ENCODE measurements around the gene CEP85L.

CEP85L gene

DNA sequence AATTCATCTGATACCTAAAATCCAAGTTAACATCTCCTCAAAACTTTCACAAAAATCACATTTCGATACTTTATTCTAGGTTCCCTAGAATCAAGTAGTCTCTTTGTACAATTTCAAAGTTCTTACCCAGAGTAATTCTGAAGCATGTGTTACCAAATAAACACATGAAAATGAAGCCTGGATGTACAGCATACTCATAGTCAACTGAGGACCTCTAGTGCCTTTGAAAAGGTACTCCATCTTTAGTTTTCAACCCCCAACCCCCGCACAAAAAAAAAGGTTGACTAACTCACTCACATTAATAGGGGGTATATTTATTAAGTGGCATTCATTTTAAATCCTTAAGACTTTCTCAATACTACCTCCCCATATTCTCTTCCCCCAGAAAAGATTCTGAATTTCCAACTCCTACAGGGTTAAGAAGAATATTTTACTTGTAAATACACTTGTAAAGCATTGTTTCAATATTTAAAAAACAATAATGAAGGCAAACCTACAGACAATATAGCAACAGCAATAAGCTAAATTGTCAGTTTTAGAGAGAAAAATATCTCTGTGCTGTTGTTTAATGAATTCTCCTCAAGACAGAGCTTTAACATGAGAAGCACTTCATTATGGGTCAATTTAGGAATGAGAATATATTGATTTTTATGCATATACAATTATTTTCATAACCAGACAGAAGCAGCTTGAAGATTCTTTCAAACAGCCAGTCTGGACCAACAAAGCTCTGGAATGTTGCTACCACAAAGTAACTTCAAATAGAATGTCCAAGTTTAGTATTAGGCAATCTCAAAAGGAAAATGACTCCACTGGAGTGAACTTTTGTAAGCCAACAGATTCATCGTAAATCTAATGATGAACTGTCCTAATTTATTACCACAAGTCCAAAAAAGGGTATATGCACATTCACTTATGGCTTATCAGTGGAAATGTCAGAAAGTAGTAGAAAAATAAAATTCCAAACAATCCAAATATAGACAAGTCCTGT lies 100.0 kb downstream of the CEP85L start:
- Histone ChIP-seq H3K4me1 (ENCODE audit: control insufficient read depth in 1 of 2, insufficient read depth in 2 of 2, low read length in 2 of 2) (peaks cover 5 to 16% of the 10 kb centered on the region in 2 donors), H3K27me3 (ENCODE audit: low read depth, low read length) (no peaks in the 10 kb centered on the region), H3K36me3 (ENCODE audit: control insufficient read depth in 1 of 2, insufficient read depth in 2 of 2, low read length in 2 of 2) (no peaks in the 10 kb centered on the region), H3K27ac (ENCODE audit: low read length) (peak overlapping the region; percentile 57), H3K9me3 (ENCODE audit: control insufficient read depth in 1 of 2, low read length in 2 of 2) (no peaks in the 10 kb centered on the region), H3K4me3 (ENCODE audit: low read depth in 1 of 2, low read length in 2 of 2) (peak overlapping the region; percentile 41 to 47)

DNA sequence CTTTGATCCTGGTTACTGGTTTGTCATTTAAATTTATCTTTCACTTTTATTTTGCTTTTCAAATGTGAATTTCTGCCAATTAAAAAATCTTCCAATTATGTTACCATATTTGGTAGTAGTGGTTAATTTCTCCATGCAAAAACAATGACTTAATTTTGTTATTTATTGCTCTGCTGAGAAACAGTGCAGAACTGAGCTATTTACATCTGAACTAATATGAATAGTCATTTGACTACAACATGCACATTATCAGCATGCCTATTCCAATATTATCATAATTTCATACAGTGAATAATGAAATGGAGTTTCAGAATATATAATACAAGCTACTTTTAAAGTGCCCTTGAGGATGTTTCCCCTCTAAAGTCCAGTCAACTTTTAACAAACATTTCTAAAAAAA lies 102.8 kb downstream of the CEP85L start:
- Histone ChIP-seq H3K4me3 (ENCODE audit: low read depth in 1 of 2, low read length in 2 of 2) (peak overlapping the region; percentile 60 to 67), H3K27me3 (ENCODE audit: low read depth, low read length) (no peaks in the 10 kb centered on the region), H3K4me1 (ENCODE audit: control insufficient read depth in 1 of 2, insufficient read depth in 2 of 2, low read length in 2 of 2) (peaks cover 5 to 16% of the 10 kb centered on the region in 2 donors), H3K9me3 (ENCODE audit: control insufficient read depth in 1 of 2, low read length in 2 of 2) (no peaks in the 10 kb centered on the region), H3K27ac (ENCODE audit: low read length) (peak overlapping the region; percentile 72), H3K36me3 (ENCODE audit: control insufficient read depth in 1 of 2, insufficient read depth in 2 of 2, low read length in 2 of 2) (no peaks in the 10 kb centered on the region)

DNA sequence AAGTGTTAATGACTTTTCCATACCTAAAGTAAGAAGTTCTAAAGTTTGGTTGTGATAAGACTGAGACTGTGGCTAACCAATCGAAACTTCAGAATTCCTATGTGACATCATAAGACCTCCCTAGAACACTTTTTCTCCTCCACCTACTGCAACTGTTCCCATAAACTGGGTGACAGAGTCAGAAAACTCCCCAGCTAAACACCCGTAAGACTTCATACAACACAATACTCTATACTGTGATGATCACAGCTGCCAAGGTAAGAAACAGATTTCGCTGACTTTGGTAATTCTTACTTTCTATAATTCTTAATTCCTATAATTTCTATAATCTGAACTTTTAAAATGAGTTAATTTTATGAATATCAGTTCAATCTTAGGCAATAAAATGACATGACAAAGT lies 103.3 kb downstream of the CEP85L start, which contains the start of gene PLN:
Gene PLN, plus strand, starts transcription at position 161 of the 400 bp plus-strand sequence. CDS start 10,626 bp downstream, outside the sequence.
- peak within 1 kb of the TSS; percentile 72 for H3K27ac ChIP-seq (ENCODE audit: low read length)
- no peaks in the 10 kb centered on the region for H3K36me3 ChIP-seq (ENCODE audit: control insufficient read depth in 1 of 2, insufficient read depth in 2 of 2, low read length in 2 of 2)
- no peaks in the 10 kb centered on the region for H3K9me3 ChIP-seq (ENCODE audit: control insufficient read depth in 1 of 2, low read length in 2 of 2)
- H3K27me3 ChIP-seq (ENCODE audit: low read depth, low read length): no peaks in the 10 kb centered on the region
- peaks cover 5 to 14% of the 10 kb centered on the region in 2 donors for H3K4me1 ChIP-seq (ENCODE audit: control insufficient read depth in 1 of 2, insufficient read depth in 2 of 2, low read length in 2 of 2)
- H3K4me3 ChIP-seq (ENCODE audit: low read depth in 1 of 2, low read length in 2 of 2): peak within 1 kb of the TSS; percentile 60 to 67

DNA sequence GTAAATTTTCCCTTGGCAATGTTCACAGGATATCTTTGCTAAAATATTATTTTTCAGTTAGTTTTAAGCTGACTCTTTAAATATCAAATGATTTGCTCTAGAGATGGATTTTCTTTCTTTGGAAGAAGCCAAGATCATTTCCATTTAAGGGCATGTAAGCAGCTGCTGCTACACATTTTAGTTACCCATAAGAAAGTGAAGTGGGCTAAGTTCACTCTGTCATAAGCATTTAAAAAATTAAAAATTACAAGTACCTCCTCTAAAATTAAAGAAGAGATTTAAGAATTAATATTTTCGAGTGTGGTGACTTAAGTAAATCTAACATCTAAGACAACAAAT lies 104.5 kb downstream of the CEP85L start:
- peaks cover 1 to 5% of the 10 kb centered on the region in 2 donors for H3K4me1 ChIP-seq (ENCODE audit: control insufficient read depth in 1 of 2, insufficient read depth in 2 of 2, low read length in 2 of 2)
- H3K36me3 ChIP-seq (ENCODE audit: control insufficient read depth in 1 of 2, insufficient read depth in 2 of 2, low read length in 2 of 2): no peaks in the 10 kb centered on the region
- H3K9me3 ChIP-seq (ENCODE audit: control insufficient read depth in 1 of 2, low read length in 2 of 2): no peaks in the 10 kb centered on the region
- H3K27me3 ChIP-seq (ENCODE audit: low read depth, low read length): no peaks in the 10 kb centered on the region
- H3K27ac ChIP-seq (ENCODE audit: low read length): peak overlapping the region; percentile 72
- peak overlapping the region in 1 of 2 donors; percentile 47 for H3K4me3 ChIP-seq (ENCODE audit: low read depth in 1 of 2, low read length in 2 of 2)

DNA sequence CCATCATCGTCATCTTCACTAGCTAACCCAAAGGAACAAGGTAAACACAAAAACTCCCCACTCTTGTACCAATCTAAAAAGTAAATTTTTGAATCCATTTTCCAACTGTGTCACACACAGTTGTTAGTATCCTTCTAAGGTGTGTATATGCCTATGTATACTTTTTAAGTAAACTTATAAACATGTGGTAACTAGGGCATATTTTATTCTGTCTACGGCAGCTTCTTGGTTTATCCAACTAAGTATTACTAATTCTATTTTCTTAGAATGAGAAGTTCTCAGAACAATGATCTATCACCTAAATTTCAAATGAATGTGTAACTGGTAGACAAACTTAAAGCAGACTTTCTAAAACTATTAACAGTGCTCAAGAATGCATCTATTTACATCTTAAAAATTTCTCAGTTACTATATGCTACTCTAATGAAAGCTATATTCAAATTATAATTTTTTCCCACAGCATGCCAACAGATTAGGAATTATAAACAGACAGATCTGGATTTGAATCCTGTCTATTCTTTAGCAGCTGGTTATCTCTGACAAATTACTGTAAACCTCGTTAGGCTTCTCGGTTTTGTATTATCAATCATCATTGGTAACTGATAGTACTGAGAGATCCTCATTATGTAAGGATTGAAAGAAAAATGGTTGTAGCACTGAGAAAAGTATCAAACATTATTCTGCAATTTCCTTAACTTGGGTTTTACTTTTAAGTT lies 105.1 kb downstream of the CEP85L start:
- no peaks in the 10 kb centered on the region for H3K4me1 ChIP-seq (ENCODE audit: control insufficient read depth in 1 of 2, insufficient read depth in 2 of 2, low read length in 2 of 2)
- H3K36me3 ChIP-seq (ENCODE audit: control insufficient read depth in 1 of 2, insufficient read depth in 2 of 2, low read length in 2 of 2): no peaks in the 10 kb centered on the region
- H3K27me3 ChIP-seq (ENCODE audit: low read depth, low read length): no peaks in the 10 kb centered on the region
- peak overlapping the region in 1 of 2 donors; percentile 24 for H3K4me3 ChIP-seq (ENCODE audit: low read depth in 1 of 2, low read length in 2 of 2)
- H3K27ac ChIP-seq (ENCODE audit: low read length): peak overlapping the region; percentile 72
- no peaks in the 10 kb centered on the region for H3K9me3 ChIP-seq (ENCODE audit: control insufficient read depth in 1 of 2, low read length in 2 of 2)

DNA sequence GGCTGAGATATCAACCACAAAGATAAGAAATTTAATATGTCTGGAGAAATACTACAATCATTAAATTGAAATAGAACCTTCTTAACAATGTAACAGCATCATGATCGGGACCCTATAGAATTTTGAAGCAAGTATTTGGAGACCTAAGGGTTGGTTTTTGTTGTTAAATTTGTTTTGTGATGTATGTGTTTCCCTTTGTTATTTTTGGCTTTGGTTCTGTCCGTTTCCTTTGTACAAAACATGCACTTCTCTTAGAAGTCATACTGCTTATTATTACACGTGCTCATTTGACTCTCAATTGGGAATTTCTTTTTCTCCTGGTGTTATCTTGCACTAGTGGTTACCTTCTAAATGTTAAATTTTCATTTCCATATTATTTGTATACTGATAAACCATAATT lies 107.3 kb downstream of the CEP85L start:
- Histone ChIP-seq H3K9me3 (ENCODE audit: control insufficient read depth in 1 of 2, low read length in 2 of 2) (no peaks in the 10 kb centered on the region), H3K27me3 (ENCODE audit: low read depth, low read length) (no peaks in the 10 kb centered on the region), H3K36me3 (ENCODE audit: control insufficient read depth in 1 of 2, insufficient read depth in 2 of 2, low read length in 2 of 2) (no peaks in the 10 kb centered on the region), H3K27ac (ENCODE audit: low read length) (no peak overlapping the region), H3K4me1 (ENCODE audit: control insufficient read depth in 1 of 2, insufficient read depth in 2 of 2, low read length in 2 of 2) (no peaks in the 10 kb centered on the region), H3K4me3 (ENCODE audit: low read depth in 1 of 2, low read length in 2 of 2) (no peak overlapping the region)

DNA sequence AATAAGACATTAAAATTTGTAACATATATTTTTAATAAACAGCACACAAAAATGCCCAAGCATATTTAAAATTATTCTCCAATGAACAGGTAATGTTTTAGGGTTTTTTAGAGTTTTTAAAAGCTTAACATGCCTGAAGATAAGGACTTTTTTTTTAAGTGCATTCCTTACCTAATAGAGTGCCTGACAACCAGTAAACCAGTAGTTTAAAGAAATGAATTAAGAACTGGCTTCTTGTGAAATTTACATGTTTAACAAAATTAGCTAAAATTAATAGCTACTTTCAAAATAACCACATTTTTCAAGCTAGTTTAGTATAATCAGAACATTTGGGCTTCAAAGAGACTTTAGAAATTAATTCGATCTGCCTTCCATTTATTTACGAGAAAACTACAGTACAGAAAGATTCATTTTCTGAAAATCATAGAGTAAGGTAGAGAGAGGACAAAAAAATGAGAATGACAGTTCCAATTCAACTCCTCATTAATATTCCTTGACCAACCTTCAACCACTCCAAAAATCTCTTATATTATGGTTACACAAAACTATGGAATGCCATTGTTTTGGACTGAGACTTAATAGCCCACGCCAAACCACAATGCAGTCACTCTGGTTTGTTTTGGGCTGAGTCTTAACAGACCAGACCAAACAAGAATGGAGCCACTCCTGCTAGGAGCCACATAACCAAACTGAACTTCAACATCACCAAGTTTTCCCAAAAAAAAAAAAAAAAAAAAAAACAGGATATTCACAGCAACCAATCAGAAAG lies 109.0 kb downstream of the CEP85L start:
- H3K27me3 ChIP-seq (ENCODE audit: low read depth, low read length): no peaks in the 10 kb centered on the region
- no peaks in the 10 kb centered on the region for H3K9me3 ChIP-seq (ENCODE audit: control insufficient read depth in 1 of 2, low read length in 2 of 2)
- no peaks in the 10 kb centered on the region for H3K36me3 ChIP-seq (ENCODE audit: control insufficient read depth in 1 of 2, insufficient read depth in 2 of 2, low read length in 2 of 2)
- H3K4me1 ChIP-seq (ENCODE audit: control insufficient read depth in 1 of 2, insufficient read depth in 2 of 2, low read length in 2 of 2): peaks cover 0 to 1% of the 10 kb centered on the region in 2 donors
- H3K27ac ChIP-seq (ENCODE audit: low read length): no peak overlapping the region
- H3K4me3 ChIP-seq (ENCODE audit: low read depth in 1 of 2, low read length in 2 of 2): no peak overlapping the region

DNA sequence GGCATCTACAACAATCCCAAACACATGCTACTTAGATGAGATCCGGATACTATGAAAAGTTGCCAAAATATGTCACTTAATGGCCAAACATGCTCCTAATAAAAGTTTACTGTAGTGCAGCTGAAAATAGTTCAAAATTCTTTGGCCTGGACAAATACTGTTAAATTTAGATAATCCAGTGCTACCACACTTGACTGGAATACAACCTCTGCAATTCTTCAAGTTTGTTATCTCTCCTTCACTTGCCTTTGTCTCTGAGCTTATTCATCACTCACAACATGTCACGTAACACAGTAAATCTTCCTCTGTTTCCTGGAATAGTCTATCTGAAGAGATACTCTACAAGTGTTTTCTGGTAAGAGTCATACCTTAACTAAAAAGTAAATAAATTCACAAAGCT lies 113.8 kb downstream of the CEP85L start:
- H3K27ac ChIP-seq (ENCODE audit: low read length): no peak overlapping the region
- H3K9me3 ChIP-seq (ENCODE audit: control insufficient read depth in 1 of 2, low read length in 2 of 2): no peaks in the 10 kb centered on the region
- peaks cover 0 to 16% of the 10 kb centered on the region in 2 donors for H3K4me1 ChIP-seq (ENCODE audit: control insufficient read depth in 1 of 2, insufficient read depth in 2 of 2, low read length in 2 of 2)
- no peak overlapping the region for H3K4me3 ChIP-seq (ENCODE audit: low read depth in 1 of 2, low read length in 2 of 2)
- H3K36me3 ChIP-seq (ENCODE audit: control insufficient read depth in 1 of 2, insufficient read depth in 2 of 2, low read length in 2 of 2): no peaks in the 10 kb centered on the region
- H3K27me3 ChIP-seq (ENCODE audit: low read depth, low read length): no peaks in the 10 kb centered on the region

DNA sequence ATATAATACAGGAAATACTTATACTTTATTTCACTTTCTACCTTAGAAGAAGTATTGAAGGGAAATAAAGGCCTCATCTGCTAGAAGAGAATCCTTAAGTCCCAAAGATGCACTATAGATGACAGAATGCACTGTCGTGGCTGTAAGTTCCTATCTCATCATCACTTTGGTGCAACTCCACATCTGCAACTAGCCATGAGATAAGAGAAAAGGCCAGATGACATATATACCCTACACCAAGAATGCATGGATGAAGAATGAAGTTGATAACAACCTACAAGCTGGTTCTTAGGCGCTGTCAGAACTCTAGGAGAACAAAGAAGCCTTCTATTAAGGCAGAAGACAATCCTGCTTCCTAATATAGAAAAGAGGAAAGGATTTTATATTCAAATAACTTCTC lies 114.9 kb downstream of the CEP85L start:
- no peak overlapping the region for H3K27ac ChIP-seq (ENCODE audit: low read length)
- H3K27me3 ChIP-seq (ENCODE audit: low read depth, low read length): no peaks in the 10 kb centered on the region
- H3K9me3 ChIP-seq (ENCODE audit: control insufficient read depth in 1 of 2, low read length in 2 of 2): no peaks in the 10 kb centered on the region
- H3K4me1 ChIP-seq (ENCODE audit: control insufficient read depth in 1 of 2, insufficient read depth in 2 of 2, low read length in 2 of 2): peaks cover 0 to 16% of the 10 kb centered on the region in 2 donors
- H3K36me3 ChIP-seq (ENCODE audit: control insufficient read depth in 1 of 2, insufficient read depth in 2 of 2, low read length in 2 of 2): no peaks in the 10 kb centered on the region
- no peak overlapping the region for H3K4me3 ChIP-seq (ENCODE audit: low read depth in 1 of 2, low read length in 2 of 2)

DNA sequence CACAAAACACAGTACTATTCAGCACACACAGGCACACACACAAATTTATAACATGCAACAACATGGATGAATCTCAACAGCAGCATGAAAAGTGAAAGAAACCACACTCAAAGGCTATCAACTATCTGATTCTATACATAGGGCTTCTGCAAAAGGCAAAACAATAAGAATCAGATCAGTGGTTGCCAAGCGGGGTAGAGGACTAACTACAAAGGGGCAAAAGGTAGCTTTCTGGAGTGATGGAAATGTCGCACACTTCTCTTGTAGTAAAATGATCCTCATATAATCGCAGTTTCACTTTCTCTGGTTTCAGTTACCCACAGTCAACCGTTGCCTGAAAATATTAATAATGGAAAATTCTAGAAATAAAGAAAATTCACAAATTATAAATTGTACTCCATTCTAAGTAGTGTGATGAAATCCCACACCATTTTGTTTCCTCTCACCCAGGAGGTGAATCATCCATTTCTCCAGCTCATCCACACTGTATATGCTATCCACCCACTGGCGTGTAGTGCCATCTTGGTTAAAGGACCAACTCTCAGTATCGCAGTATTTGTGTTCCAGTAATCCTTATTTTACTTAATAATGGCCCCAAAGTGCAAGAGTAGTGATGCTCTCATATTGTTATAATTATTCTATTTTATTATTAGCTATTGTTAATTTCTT lies 116.1 kb downstream of the CEP85L start:
- peaks cover 0 to 4% of the 10 kb centered on the region in 2 donors for H3K9me3 ChIP-seq (ENCODE audit: control insufficient read depth in 1 of 2, low read length in 2 of 2)
- no peak overlapping the region for H3K27ac ChIP-seq (ENCODE audit: low read length)
- H3K4me3 ChIP-seq (ENCODE audit: low read depth in 1 of 2, low read length in 2 of 2): no peak overlapping the region
- peaks cover 0 to 16% of the 10 kb centered on the region in 2 donors for H3K4me1 ChIP-seq (ENCODE audit: control insufficient read depth in 1 of 2, insufficient read depth in 2 of 2, low read length in 2 of 2)
- H3K36me3 ChIP-seq (ENCODE audit: control insufficient read depth in 1 of 2, insufficient read depth in 2 of 2, low read length in 2 of 2): no peaks in the 10 kb centered on the region
- H3K27me3 ChIP-seq (ENCODE audit: low read depth, low read length): no peaks in the 10 kb centered on the region
